HUES48 (cell line): ENCODE results near the gene ZNF488.

Source experiments
- H3K27ac ChIP-seq: one replicate; pipeline ENCODE4 v1.7.0; 2013; ENCODE audit warnings: low read depth, low read length, inconsistent platforms
- H3K27me3 ChIP-seq: 2 replicates; pipeline ENCODE4 v1.6.1; 2013; ENCODE audit warnings: mild to moderate bottlenecking, low read length; ENCODE audit not compliant: control insufficient read depth, insufficient read depth
- H3K36me3 ChIP-seq: 2 replicates; pipeline ENCODE4 v1.6.1; 2013; ENCODE audit warnings: low read length; ENCODE audit not compliant: control insufficient read depth, insufficient read depth
- H3K4me1 ChIP-seq: 2 replicates; pipeline ENCODE4 v1.6.1; 2013; ENCODE audit warnings: mild to moderate bottlenecking, low read length; ENCODE audit not compliant: control insufficient read depth, insufficient read depth
- H3K4me3 ChIP-seq: 2 replicates; pipeline ENCODE4 v1.5.1; 2013; ENCODE audit warnings: mild to moderate bottlenecking, low read depth, low read length
- H3K9ac ChIP-seq: 2 replicates; pipeline ENCODE4 v1.6.1; 2013; ENCODE audit warnings: mild to moderate bottlenecking, low read depth, low read length, moderate library complexity
- H3K9me3 ChIP-seq: 2 replicates; pipeline ENCODE4 v1.6.1; 2013; ENCODE audit warnings: low read length; ENCODE audit not compliant: control insufficient read depth, insufficient read depth

ZNF488 gene

GRCh38 chr10:47326306-47326926 lies 57.7 kb downstream of the ZNF488 start:
- no peaks in the 10 kb centered on the region for H3K36me3 ChIP-seq
- no peak overlapping the region for H3K9ac ChIP-seq
- no peaks in the 10 kb centered on the region for H3K27me3 ChIP-seq

GRCh38 chr10:47325303-47326291 lies 58.5 kb downstream of the ZNF488 start:
- no peak overlapping the region for H3K4me3 ChIP-seq
- H3K36me3 ChIP-seq = no peaks in the 10 kb centered on the region
- H3K27ac ChIP-seq = no peak overlapping the region
- H3K27me3 ChIP-seq = no peaks in the 10 kb centered on the region
- H3K9me3 ChIP-seq = no peaks in the 10 kb centered on the region
- H3K9ac ChIP-seq = no peak overlapping the region
- H3K4me1 ChIP-seq = no peaks in the 10 kb centered on the region

More at GRCh38 chr10:47326306-47326926, 57.7 kb downstream of the ZNF488 start:
- Histone ChIP-seq H3K4me3 (no peak overlapping the region), H3K27ac (no peak overlapping the region), H3K4me1 (no peaks in the 10 kb centered on the region), H3K9me3 (no peaks in the 10 kb centered on the region)

DNA sequence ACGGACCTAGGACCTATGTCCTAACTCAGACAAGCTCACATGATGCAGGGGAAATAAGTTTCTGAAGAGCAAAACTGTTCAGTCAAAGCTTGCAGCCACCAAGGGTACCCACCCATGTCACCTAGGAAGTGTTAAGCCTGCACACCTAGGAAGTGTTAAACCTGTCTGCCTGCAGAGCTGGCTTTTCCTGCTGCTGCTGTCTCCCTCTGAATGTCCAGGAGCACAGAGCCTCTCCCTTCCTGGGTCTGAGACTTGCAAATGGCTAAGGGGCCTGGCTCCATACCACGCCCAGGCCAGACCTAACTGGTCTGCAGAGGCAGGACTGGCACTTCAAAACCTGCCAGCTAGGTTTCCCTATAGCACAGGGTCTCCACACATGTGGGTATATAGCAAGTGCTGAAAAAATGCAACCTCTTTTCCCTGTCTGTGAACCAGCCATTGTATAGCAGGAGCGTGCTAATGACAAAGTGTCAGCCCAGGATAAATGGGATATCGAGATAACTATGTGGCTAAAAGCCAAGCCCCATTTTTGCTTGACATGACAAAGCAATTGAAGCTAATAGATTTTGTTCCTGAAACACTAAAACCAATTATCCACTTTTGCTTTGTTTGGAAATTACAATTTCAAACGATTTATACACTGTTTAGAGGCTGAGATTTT lies 60.3 kb downstream of the ZNF488 start:
- Histone ChIP-seq H3K27ac (no peak overlapping the region), H3K9me3 (no peaks in the 10 kb centered on the region), H3K9ac (no peak overlapping the region), H3K4me1 (no peaks in the 10 kb centered on the region), H3K4me3 (no peak overlapping the region), H3K36me3 (no peaks in the 10 kb centered on the region), H3K27me3 (no peaks in the 10 kb centered on the region)

DNA sequence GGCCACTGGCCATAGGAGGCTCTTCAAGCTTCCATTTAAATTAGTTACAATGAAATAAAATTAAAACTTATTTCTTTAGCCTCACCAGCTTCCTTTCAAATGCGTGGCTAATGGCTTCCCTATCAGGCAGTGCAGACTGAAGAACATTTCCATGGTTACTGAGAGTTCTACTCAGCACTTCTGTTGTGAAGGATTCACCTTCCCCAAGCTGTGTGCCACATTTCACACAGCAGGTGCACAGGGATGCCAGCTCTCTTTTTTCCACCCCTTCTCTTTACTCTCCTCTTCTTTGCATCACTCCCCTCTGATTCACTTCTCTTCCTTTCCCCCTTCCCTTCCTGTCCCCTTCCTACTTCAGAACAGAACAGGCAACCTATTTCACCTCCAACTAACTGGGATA lies 61.0 kb downstream of the ZNF488 start:
- no peaks in the 10 kb centered on the region for H3K27me3 ChIP-seq
- H3K9me3 ChIP-seq = no peaks in the 10 kb centered on the region
- no peak overlapping the region for H3K9ac ChIP-seq
- no peak overlapping the region for H3K27ac ChIP-seq
- H3K36me3 ChIP-seq = no peaks in the 10 kb centered on the region
- H3K4me1 ChIP-seq = no peaks in the 10 kb centered on the region
- no peak overlapping the region for H3K4me3 ChIP-seq

DNA sequence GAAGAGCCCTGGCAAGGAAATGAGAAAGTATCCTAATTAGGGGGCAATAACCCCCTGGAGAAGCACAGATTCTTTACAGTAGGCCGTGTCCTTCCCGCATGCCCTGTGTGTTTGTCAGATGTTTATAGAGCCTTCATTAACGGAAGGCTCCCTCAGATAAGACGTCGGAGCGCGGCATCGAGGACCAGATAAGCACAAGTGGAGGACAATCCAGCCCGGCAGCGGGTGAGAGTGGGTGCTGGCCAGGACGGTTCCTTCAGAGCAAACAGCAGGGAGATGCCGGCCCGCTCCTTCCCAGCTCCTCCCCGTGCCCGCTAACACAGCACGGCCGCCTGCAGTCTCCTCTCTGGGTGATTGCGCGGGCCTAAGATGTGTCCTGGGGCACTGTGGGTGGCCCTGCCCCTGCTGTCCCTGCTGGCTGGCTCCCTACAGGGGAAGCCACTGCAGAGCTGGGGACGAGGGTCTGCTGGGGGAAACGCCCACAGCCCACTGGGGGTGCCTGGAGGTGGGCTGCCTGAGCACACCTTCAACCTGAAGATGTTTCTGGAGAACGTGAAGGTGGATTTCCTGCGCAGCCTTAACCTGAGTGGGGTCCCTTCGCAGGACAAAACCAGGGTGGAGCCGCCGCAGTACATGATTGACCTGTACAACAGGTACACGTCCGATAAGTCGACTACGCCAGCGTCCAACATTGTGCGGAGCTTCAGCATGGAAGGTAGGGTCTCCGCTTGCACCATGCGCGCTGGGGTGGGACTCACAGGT lies 61.6 kb downstream of the ZNF488 start, which contains the start of gene GDF2:
Gene GDF2, plus strand, starts transcription at position 155 of the 762 bp plus-strand sequence. Its CDS starts 215 bp downstream, at position 370.
- H3K9ac ChIP-seq = no peak within 1 kb of the TSS
- H3K9me3 ChIP-seq = no peaks in the 10 kb centered on the region
- H3K27me3 ChIP-seq = no peaks in the 10 kb centered on the region
- no peak within 1 kb of the TSS for H3K27ac ChIP-seq
- H3K4me3 ChIP-seq = no peak within 1 kb of the TSS
- no peaks in the 10 kb centered on the region for H3K4me1 ChIP-seq
- no peaks in the 10 kb centered on the region for H3K36me3 ChIP-seq

DNA sequence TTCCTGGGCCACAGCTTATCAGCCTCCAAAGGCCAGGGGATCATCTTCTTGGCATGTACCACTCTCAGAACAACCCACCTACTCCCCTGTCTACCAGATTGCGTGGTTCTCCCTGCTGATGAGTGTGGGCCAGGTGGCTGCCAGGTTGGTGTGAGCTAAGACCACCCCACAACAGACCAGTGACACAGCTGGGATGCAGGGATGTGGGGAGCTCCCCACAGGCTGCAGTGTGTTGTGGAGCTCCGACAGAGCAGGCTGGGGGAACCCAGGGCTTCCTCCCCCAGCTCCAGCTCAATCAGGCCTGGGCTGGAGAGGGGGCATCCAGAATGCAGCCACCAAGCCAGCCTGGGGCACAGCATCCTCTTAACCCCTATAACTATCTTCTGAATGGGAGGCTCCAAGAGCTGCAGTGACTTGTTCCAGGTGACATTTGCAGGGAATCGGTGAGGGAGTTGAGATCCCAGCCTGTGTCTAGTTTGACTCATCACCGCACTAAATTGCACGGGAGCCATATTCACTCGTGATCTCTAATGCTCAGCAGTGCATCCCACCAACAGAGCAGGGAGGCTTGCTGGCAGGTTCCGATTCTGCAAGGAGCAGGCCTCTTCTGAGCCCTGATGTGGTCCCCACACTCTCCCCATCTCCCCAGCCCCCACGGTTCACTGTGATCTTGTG lies 62.4 kb downstream of the ZNF488 start:
- no peaks in the 10 kb centered on the region for H3K36me3 ChIP-seq
- no peaks in the 10 kb centered on the region for H3K27me3 ChIP-seq

DNA sequence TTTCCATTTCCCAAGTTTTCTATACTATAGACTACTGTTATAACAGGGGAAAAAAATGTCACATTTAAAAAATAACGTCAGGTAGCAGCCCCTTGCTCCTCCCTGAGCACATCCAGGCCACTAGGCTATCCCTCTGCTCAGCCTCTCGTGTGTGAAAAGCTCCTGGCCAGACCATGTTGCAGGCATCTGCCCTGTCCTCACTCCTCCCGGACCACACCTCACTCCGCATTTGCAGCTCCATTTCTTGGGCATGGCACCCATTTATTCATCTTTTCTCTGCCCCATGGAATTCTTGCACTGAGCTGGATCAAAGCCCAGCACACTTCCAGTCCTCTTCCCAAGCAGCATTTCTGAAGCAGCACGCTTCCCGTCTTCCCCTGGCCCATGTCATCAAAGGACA lies 63.3 kb downstream of the ZNF488 start:
- H3K9ac ChIP-seq = no peak overlapping the region
- H3K4me3 ChIP-seq = no peak overlapping the region
- no peak overlapping the region for H3K27ac ChIP-seq
- H3K27me3 ChIP-seq = no peaks in the 10 kb centered on the region
- no peaks in the 10 kb centered on the region for H3K9me3 ChIP-seq
- H3K4me1 ChIP-seq = no peaks in the 10 kb centered on the region
- no peaks in the 10 kb centered on the region for H3K36me3 ChIP-seq

More for the DNA sequence above, 62.4 kb downstream of the ZNF488 start:
- H3K4me3 ChIP-seq = no peak overlapping the region
- H3K9ac ChIP-seq = no peak overlapping the region
- H3K9me3 ChIP-seq = no peaks in the 10 kb centered on the region
- no peaks in the 10 kb centered on the region for H3K4me1 ChIP-seq
- no peak overlapping the region for H3K27ac ChIP-seq

DNA sequence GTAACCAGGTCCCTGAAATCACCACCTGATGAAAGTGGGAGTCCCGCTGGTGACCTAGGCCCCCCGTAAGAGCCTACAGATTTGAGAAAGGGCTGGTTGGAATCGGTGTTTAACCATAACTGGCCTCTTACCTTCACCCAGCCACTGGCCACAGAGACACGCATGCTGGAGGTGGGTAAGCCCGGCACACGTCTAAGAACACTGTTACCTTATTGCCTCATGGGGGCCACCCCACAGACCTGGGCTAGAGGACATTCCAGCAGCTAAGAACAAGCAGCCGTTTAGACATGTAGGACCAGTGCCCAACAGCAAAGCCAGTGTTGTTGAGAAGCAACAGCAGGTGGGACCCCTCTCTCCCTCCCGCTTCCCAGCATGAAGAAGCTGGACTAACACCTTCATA lies 64.3 kb downstream of the ZNF488 start:
- Histone ChIP-seq H3K9me3 (no peaks in the 10 kb centered on the region), H3K4me3 (no peak overlapping the region), H3K27me3 (no peaks in the 10 kb centered on the region), H3K4me1 (no peaks in the 10 kb centered on the region), H3K27ac (no peak overlapping the region), H3K36me3 (no peaks in the 10 kb centered on the region), H3K9ac (no peak overlapping the region)

DNA sequence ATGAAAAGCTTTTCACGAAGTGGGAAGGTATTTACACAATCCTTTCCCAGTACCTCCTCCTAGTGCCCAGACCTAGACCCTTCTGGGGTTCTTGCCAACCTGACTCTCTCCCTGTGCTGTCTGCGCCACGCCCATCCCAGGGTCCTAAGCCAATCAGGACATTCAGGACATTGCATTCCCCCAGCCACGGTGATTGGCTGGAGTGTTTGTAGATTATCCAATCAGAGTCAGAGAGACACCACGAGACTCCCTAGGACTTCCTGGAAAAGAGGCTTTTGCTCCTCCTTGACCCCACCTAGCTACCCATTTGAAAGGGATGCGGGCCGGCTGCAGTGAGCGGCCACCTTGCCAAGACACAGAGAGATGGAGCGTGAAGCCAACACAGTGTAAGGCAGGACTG lies 65.4 kb downstream of the ZNF488 start:
- Histone ChIP-seq H3K27me3 (no peaks in the 10 kb centered on the region), H3K4me1 (no peaks in the 10 kb centered on the region), H3K36me3 (no peaks in the 10 kb centered on the region), H3K27ac (no peak overlapping the region), H3K4me3 (no peak overlapping the region), H3K9ac (no peak overlapping the region), H3K9me3 (no peaks in the 10 kb centered on the region)

DNA sequence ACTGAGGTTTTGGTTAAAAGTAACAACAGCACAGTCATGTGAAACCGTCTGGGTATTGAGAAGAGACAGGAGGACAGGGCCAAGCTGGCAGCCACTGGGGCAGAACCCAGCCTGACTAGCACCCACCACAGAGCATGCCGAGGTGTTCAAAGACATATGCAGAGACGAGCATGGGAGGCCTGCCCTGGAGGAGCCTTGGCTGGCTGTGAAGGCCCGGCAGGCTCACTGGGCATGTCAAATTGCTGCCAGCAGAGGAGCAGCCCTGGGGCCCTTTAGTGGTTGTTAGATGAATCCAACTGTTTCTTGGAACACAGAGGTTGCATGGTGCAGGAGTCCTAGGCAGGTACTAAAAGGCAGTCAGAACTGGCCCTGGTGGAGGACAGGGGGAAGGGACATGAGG lies 66.8 kb downstream of the ZNF488 start:
- Histone ChIP-seq H3K4me1 (no peaks in the 10 kb centered on the region), H3K4me3 (no peak overlapping the region), H3K9ac (no peak overlapping the region), H3K27me3 (no peaks in the 10 kb centered on the region), H3K27ac (no peak overlapping the region), H3K36me3 (no peaks in the 10 kb centered on the region), H3K9me3 (no peaks in the 10 kb centered on the region)
